SJCRH30 (cell line): ENCODE measurements around the gene CYP27B1. TPM values are rescaled to one million over a fixed set of nuclear protein-coding genes. Genes with fewer than 3 reads are reported as not detected.

Experiments used
- DNase-seq, 2 experiments: peaks; one replicate each; pipeline ENCODE4 v3.0.0-alpha.2; 2015 to 2020
- H3K27ac ChIP-seq: fragments of 250-450 bp; sonication (Bioruptor Pico); 2 replicates; pipeline ENCODE4 v1.5.1; 2020; ENCODE audit warnings: mild to moderate bottlenecking, moderate library complexity
- H3K27me3 ChIP-seq: fragments of 250-450 bp; sonication (Bioruptor Pico); 2 replicates; pipeline ENCODE4 v1.5.1; 2020; ENCODE audit warnings: mild to moderate bottlenecking, moderate library complexity
- H3K36me3 ChIP-seq: fragments of 250-450 bp; sonication (Bioruptor Pico); 2 replicates; pipeline ENCODE4 v1.5.1; 2020; ENCODE audit warnings: mild to moderate bottlenecking, moderate library complexity
- H3K4me1 ChIP-seq: fragments of 250-450 bp; sonication (Bioruptor Pico); 2 replicates; pipeline ENCODE4 v1.5.1; 2020; ENCODE audit warnings: mild to moderate bottlenecking, moderate library complexity
- H3K4me3 ChIP-seq: fragments of 250-450 bp; sonication (Bioruptor Pico); 2 replicates; pipeline ENCODE4 v1.5.1; 2020; ENCODE audit warnings: mild to moderate bottlenecking, moderate library complexity
- H3K9me3 ChIP-seq: fragments of 250-450 bp; sonication (Bioruptor Pico); replicated peaks from 2 replicates; pipeline ENCODE4 v1.5.1; 2020; ENCODE audit warnings: mild to moderate bottlenecking, moderate library complexity
- total RNA-seq: library from RNA; depleted of rRNA; stranded (reverse); fragments of >200 nt; shearing (Covaris generic); gene quantifications from 2 replicates; pipeline ENCODE4 v1.2.3, GENCODE V29; 2014

The CYP27B1 gene
- total RNA-seq, 1 experiment from 2014 or later, result 97.4 TPM

DNA sequence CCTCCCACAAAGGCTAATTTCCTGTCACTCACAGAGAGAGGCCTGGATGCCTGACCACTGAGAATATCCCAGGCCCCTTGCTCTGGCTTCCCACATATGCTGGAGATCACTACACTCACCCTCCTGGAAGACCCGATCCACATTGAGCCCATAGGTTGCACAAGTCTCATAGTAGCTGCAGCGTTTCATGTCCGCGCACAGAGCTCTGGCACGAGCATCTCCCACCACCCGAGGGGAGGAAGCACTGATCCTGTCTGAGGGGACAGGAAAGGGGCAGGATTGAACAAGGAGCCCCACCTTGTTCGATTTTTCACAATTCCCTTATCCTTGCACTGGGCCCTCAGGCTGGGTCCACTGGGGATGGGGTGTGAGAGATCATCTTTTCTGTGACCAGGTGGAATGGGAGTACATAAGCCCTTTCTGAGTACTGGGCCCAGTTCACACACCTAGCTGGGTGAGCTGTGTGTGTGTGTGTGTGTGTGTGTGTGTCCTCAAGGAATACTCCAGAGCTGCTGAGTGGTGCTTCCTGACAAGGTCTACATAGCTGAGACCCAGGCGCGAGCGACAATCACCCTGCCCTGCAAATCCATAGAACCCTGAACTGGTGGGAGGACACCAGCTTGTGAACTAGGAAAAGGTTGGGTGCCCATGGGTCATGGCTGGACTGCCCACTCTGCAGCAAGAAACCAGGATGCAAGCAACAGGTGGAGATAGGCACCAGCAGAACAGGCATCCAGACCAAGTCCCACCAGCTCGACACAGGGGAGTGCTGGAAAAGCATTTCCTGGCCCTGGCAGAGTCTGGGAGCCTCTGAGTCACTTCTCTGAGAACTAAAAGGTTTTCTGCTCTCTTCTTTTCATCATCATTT, 33.9 kb downstream of the CYP27B1 start:
- H3K9me3 ChIP-seq, result no peaks in the 10 kb centered on the region
- H3K27me3 ChIP-seq, result peaks cover 16% of the 10 kb centered on the region
- peaks cover 33% of the 10 kb centered on the region for H3K4me1 ChIP-seq
- no peaks in the 10 kb centered on the region for H3K36me3 ChIP-seq
- no peak for DNase-seq
- H3K27ac ChIP-seq, result no peak overlapping the region
- no peak overlapping the region for H3K4me3 ChIP-seq

DNA sequence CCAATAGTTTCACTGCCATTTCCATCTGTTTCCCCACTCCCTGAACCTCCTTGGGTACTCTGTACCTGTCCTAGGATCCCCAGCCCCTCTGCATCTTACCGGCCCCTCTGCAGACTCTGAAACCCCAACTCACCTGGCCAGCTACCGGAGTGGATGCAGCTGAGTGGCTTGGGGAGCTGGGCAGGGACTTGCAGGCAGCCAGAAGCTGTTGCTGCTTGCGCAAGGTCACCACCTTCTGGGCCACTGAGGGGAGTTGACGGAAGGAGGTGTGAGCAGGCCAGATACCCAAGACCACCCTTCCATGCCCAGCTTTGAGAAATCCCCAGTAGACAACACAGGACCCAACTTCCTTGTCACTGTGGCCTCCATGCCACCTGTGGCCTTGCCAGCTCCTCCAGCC, 34.6 kb downstream of the CYP27B1 start:
- DNase-seq, result peak in 1 of 2 experiments; percentile 73
- Histone ChIP-seq H3K36me3 (no peaks in the 10 kb centered on the region), H3K9me3 (no peaks in the 10 kb centered on the region), H3K4me3 (no peak overlapping the region), H3K27me3 (peaks cover 9% of the 10 kb centered on the region), H3K27ac (no peak overlapping the region), H3K4me1 (peaks cover 30% of the 10 kb centered on the region)

GRCh38 chr12:57731411-57732080, 35.3 kb downstream of the CYP27B1 start:
- DNase-seq, result no peak
- Histone ChIP-seq H3K4me3 (no peak overlapping the region), H3K9me3 (no peaks in the 10 kb centered on the region), H3K27ac (no peak overlapping the region), H3K36me3 (no peaks in the 10 kb centered on the region), H3K4me1 (peaks cover 23% of the 10 kb centered on the region), H3K27me3 (peaks cover 1% of the 10 kb centered on the region)

DNA sequence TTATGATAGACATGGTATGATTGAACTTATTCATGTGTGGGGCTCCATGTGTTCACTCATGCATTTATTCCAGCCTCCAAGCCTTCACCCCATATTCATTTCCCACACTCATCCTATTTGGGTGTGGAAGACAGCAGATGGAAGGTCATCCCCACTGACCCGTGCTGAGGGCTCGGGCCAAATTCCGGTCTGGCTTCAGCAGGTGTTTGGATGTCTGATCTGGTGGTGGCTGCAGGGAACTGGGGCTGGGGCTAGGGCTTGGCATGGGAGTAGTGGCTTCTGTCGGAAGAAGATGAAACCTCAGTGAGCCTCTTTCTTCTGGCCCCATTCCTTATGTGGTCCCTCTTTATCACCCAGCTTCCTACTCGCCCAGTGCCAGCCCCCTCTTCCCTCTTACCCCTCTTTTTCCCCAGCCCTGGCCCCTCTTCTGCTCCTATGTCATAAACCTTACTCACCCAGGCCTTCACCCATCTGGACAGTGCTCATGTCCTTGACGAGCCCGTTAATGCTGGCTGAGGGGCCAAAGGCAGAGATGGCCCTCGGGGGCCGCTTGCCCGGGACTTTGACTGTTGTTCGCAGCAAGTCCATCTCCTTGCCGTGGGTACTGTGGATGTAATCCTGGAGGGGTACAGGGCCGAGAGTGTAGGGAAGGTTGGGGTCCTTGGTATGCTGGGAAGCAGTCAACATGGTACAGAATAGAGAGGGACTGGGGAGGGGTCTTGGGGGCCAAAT, 36.4 kb downstream of the CYP27B1 start:
- no peak for DNase-seq
- Histone ChIP-seq H3K36me3 (no peaks in the 10 kb centered on the region), H3K27me3 (no peaks in the 10 kb centered on the region), H3K9me3 (no peaks in the 10 kb centered on the region), H3K4me3 (no peak overlapping the region), H3K4me1 (peaks cover 15% of the 10 kb centered on the region), H3K27ac (no peak overlapping the region)

- Histone ChIP-seq H3K27ac (no peak overlapping the region), H3K4me3 (no peak overlapping the region), H3K4me1 (peaks cover 4% of the 10 kb centered on the region), H3K36me3 (no peaks in the 10 kb centered on the region), H3K27me3 (no peaks in the 10 kb centered on the region), H3K9me3 (no peaks in the 10 kb centered on the region)
- peak in 1 of 2 experiments; percentile 70 for DNase-seq
Observed at GRCh38 chr12:57729321-57729844, 37.5 kb downstream of the CYP27B1 start.

DNA sequence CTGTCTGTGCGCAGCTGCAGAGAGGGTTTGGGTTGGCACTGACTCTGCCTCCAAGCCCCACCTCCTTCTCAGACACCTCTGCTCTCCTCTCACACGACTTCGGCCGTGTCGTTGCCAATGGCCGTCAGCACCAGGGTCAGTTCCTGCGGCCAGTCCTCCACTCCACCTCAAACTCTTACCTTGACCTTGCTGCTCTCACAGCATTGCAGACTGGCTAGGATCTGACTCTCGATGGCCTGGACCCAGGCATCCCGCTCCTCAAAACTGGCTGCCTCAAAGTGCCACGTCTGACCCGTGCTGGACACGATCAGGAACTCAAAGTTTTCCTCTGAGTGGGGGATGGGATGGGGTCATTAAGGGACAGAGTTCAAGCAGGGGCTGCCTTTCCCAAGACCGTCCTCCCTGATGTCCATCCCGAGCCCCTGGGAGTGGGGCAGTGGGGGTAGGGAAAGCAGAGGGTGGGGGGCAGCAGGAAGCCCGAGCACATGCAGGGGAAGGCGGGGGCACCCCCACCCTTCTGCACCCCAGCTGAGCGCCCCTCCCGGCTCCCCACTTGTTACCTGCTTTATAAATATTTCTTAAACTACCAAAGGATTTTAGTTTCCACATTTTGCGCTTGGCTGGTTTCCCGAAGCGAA, 39.0 kb downstream of the CYP27B1 start:
- no peaks in the 10 kb centered on the region for H3K27me3 ChIP-seq
- no peak overlapping the region for H3K4me3 ChIP-seq
- DNase-seq, result peak; percentile 82 to 83
- no peak overlapping the region for H3K27ac ChIP-seq
- H3K4me1 ChIP-seq, result no peaks in the 10 kb centered on the region; the same call in 1 of the 2 replicates
- no peaks in the 10 kb centered on the region for H3K36me3 ChIP-seq
- no peaks in the 10 kb centered on the region for H3K9me3 ChIP-seq

DNA sequence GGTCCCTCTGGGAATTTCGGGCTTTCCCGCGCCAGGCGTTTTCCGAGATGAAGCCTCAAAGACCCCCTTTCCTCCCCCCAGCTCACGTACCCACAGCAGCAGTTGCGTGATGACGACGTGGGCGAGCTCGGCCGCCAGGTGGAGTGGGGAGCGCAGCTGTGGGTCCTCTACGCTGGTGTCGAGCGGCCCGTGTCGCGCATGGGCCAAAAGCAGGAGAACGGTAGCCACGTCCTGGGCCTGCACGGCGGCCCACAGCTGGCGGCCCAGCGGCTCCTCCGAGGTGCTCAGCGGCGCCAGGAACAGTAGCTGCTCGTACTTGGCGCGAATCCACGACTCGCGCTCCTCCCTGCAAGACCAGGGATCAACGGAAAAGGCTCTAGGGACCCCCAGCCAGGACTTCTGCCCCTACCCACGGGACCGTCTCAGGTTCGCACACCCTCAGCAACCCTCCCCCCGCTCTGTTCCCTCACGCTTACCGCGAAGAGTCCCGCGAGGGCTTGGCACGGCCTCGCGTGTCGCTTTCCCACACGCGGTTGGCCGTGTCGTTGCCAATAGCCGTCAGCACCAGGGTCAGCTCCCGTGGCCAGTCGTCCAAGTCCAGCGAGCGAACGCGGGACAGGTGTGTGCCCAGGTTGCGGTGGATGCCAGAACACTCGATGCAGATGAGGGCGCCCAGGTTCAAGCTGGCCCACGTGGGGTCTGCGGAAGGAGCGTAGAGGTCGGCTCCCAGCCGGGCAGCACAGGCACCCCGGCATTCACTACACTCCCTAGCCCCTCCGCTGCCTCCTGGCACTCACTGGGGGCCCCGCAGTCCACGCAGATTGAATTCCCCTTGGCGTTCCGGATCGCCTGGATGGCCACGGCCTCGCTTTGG, 39.8 kb downstream of the CYP27B1 start:
- peak; percentile 88 to 90 for DNase-seq
- H3K36me3 ChIP-seq, result no peaks in the 10 kb centered on the region
- H3K27ac ChIP-seq, result peak overlapping the region; percentile 79
- H3K27me3 ChIP-seq, result no peaks in the 10 kb centered on the region
- peak overlapping the region; percentile 73 for H3K4me3 ChIP-seq
- no peaks in the 10 kb centered on the region for H3K9me3 ChIP-seq
- no peaks in the 10 kb centered on the region; the same call in 1 of the 2 replicates for H3K4me1 ChIP-seq

DNA sequence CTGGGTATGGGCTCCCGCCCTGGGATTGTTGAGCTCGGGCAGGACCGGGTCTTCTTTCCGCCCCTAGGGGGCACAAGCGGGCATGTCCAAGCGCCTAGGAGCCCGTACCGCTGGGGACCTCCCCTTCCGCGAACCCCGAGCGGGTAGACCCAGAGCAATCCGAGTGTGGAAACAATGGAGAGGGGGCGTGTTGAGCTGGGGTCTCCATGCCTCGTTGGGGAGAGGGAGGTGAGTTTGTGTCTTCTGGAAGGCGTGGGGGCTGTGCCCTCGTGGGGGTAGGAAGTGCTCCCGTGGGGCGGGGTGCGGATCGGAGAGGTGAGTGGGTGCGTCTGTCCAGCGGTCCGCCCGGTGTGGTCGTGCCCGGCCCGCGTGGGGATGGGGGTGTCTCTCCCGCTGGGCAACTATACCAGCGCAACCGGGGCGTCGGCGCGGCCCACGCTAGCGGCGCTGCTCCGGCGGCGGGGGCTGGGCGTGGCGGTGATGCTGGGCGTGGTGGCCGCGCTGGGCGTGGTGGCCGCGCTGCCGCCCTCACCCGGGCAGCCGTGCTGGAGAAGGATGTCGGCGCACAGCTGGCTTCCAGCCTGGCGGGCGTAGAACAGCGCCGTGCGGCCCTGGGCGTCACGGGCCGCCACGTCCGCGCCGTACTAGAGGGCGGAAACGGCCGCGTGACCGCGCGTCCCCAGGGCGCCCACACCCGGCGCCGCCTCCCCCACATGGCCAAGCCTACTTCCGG, 40.6 kb downstream of the CYP27B1 start:
- DNase-seq, result peak; percentile 100
- H3K9me3 ChIP-seq, result no peaks in the 10 kb centered on the region
- H3K27me3 ChIP-seq, result no peaks in the 10 kb centered on the region
- no peaks in the 10 kb centered on the region; the same call in 1 of the 2 replicates for H3K4me1 ChIP-seq
- peaks cover 6% of the 10 kb centered on the region for H3K36me3 ChIP-seq
- H3K4me3 ChIP-seq, result peak overlapping the region; percentile 73
- peak overlapping the region; percentile 79 for H3K27ac ChIP-seq

DNA sequence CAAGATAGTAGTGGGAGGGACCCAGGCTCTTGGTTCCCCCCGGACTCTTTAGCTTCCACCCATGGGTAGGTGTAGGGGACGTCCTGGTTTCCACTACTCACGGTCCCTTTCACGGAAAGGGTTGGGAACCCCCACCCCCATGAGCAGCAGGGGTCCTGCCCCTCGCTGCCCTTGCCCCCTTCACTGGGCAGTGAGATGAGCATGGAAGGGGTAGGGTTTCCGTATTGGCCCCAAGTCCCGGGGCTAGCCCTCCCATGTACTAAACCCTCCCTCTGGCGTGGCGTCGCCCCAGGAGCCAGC, 41.1 kb downstream of the CYP27B1 start:
- Histone ChIP-seq H3K27ac (peak overlapping the region; percentile 79), H3K36me3 (peaks cover 11% of the 10 kb centered on the region), H3K27me3 (no peaks in the 10 kb centered on the region), H3K9me3 (no peaks in the 10 kb centered on the region), H3K4me3 (peak overlapping the region; percentile 73), H3K4me1 (no peaks in the 10 kb centered on the region; the same call in 1 of the 2 replicates)
- DNase-seq, result no peak

GRCh38 chr12:57724936-57725740, 41.7 kb downstream of the CYP27B1 start:
- peaks cover 17% of the 10 kb centered on the region for H3K36me3 ChIP-seq
- DNase-seq, result peak; percentile 75 to 76
- no peak overlapping the region for H3K27ac ChIP-seq
- no peaks in the 10 kb centered on the region for H3K27me3 ChIP-seq
- no peaks in the 10 kb centered on the region; the same call in 1 of the 2 replicates for H3K4me1 ChIP-seq
- no peaks in the 10 kb centered on the region for H3K9me3 ChIP-seq
- H3K4me3 ChIP-seq, result no peak overlapping the region

GRCh38 chr12:57724003-57724935, 42.6 kb downstream of the CYP27B1 start:
- H3K4me3 ChIP-seq, result no peak overlapping the region
- H3K27me3 ChIP-seq, result no peaks in the 10 kb centered on the region
- H3K27ac ChIP-seq, result no peak overlapping the region
- DNase-seq, result peak; percentile 72 to 78
- H3K36me3 ChIP-seq, result peaks cover 26% of the 10 kb centered on the region
- H3K9me3 ChIP-seq, result no peaks in the 10 kb centered on the region
- no peaks in the 10 kb centered on the region; the same call in 1 of the 2 replicates for H3K4me1 ChIP-seq

- Histone ChIP-seq H3K4me3 (no peak overlapping the region), H3K9me3 (no peaks in the 10 kb centered on the region), H3K27me3 (no peaks in the 10 kb centered on the region), H3K27ac (no peak overlapping the region), H3K36me3 (peaks cover 33% of the 10 kb centered on the region), H3K4me1 (no peaks in the 10 kb centered on the region; the same call in 1 of the 2 replicates)
- DNase-seq, result peak in 1 of 2 experiments; percentile 72
Observed at GRCh38 chr12:57723630-57723962, 43.3 kb downstream of the CYP27B1 start.
